Testis (tissue), 3 donors: ENCODE results near the gene ZNF837. TPM values are rescaled to one million over a fixed set of nuclear protein-coding genes. Genes with fewer than 3 reads are reported as not detected.

Experiments used
- DNase-seq: peaks from one replicate; pipeline ENCODE4 v3.0.0-alpha.2; 2019
- H3K27ac ChIP-seq, 2 donors: fragments of 200-600 bp; sonication (generic); one replicate each; pipeline ENCODE4 v1.5.1; 2019
- H3K27me3 ChIP-seq: fragments of 200-600 bp; sonication (generic); one replicate; pipeline ENCODE4 v1.5.1; 2019
- H3K36me3 ChIP-seq: fragments of 200-600 bp; sonication (generic); one replicate; pipeline ENCODE4 v1.5.1; 2017; ENCODE audit warnings: low read depth; ENCODE audit errors: missing control alignments
- H3K4me1 ChIP-seq: fragments of 200-600 bp; sonication (generic); one replicate; pipeline ENCODE4 v1.5.1; 2019
- H3K4me3 ChIP-seq, 2 donors: fragments of 200-600 bp; sonication (generic); one replicate each; pipeline ENCODE4 v1.5.1; 2017 to 2019
- H3K9me3 ChIP-seq: fragments of 200-600 bp; sonication (generic); one replicate; pipeline ENCODE4 v1.5.1; 2017
- POLR2A ChIP-seq: fragments of 450-650 bp; IDR thresholded peaks from one replicate; pipeline ENCODE4 v1.6.1; 2017; ENCODE audit warnings: antibody characterized with exemption, mild to moderate bottlenecking, moderate library complexity
- whole genome bisulfite sequencing, 2 donors: methylation state at CpG; one replicate each; pipeline ENCODE4 v1.1.5; 2018; 5-methylcytosine and 5-hydroxymethylcytosine counted together
- intact Hi-C: fragments of 100-400 bp; cut with DNase I; formaldehyde crosslinking; loops from one replicate; pipeline ENCODE4 v1.15.1; 2023; ENCODE audit warnings: low total_unique reads
- polyA plus RNA-seq: library from polyadenylated mRNA; stranded (reverse); fragments of 350-450 nt; fragmentation: Illumina TruSeq; extraction: RNeasy Lipid Tissue Mini Kit (QIAGEN cat#74804); gene quantifications from one replicate; pipeline ENCODE4 v1.2.3, GENCODE V29; 2014; ENCODE audit warnings: low read depth, low replicate concordance; ENCODE audit not compliant: insufficient read depth
- total RNA-seq, 2 donors: library from RNA; depleted of rRNA; stranded (reverse); fragments of >200 nt; gene quantifications; one replicate each; pipeline ENCODE4 v1.2.3, GENCODE V29; 2016
- TF ChIP-seq, protein P1 (sequence below), 3 experiments: fragments of 450-650 bp in 2 of 3; fragments of 200-600 bp in 1 of 3; sonication (generic) in 1 of 3; IDR thresholded peaks; one replicate each; pipeline ENCODE4 v1.5.1; 2016 to 2019; ENCODE audit warnings: antibody characterized with exemption in 3 of 3, mild to moderate bottlenecking in 2 of 3, moderate library complexity in 1 of 3

Gene ZNF837
- total and polyA plus RNA-seq, 3 donors from 2014 or later, result 1.3 to 9.3 (median 6.2) TPM

GRCh38 chr19:58330458-58330857, 50.4 kb downstream of the ZNF837 start:
- no peak overlapping the region for H3K27ac ChIP-seq
- H3K36me3 ChIP-seq, result no peaks in the 10 kb centered on the region
- H3K4me3 ChIP-seq, result no peak overlapping the region
- H3K9me3 ChIP-seq, result no peaks in the 10 kb centered on the region
- peaks cover 15% of the 10 kb centered on the region for H3K4me1 ChIP-seq
- WGBS, 2 donors, result 78 to 87% methylated on average over 4 of the region's 4 CpGs
- TF ChIP-seq POLR2A, result no peak
- TF ChIP-seq, protein P1, sequence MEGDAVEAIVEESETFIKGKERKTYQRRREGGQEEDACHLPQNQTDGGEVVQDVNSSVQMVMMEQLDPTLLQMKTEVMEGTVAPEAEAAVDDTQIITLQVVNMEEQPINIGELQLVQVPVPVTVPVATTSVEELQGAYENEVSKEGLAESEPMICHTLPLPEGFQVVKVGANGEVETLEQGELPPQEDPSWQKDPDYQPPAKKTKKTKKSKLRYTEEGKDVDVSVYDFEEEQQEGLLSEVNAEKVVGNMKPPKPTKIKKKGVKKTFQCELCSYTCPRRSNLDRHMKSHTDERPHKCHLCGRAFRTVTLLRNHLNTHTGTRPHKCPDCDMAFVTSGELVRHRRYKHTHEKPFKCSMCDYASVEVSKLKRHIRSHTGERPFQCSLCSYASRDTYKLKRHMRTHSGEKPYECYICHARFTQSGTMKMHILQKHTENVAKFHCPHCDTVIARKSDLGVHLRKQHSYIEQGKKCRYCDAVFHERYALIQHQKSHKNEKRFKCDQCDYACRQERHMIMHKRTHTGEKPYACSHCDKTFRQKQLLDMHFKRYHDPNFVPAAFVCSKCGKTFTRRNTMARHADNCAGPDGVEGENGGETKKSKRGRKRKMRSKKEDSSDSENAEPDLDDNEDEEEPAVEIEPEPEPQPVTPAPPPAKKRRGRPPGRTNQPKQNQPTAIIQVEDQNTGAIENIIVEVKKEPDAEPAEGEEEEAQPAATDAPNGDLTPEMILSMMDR (IDR thresholded peaks at IDR 0.05), result no peak
- intact Hi-C loops, result no loop called here
- no peak for DNase-seq
- H3K27me3 ChIP-seq, result no peaks in the 10 kb centered on the region

DNA sequence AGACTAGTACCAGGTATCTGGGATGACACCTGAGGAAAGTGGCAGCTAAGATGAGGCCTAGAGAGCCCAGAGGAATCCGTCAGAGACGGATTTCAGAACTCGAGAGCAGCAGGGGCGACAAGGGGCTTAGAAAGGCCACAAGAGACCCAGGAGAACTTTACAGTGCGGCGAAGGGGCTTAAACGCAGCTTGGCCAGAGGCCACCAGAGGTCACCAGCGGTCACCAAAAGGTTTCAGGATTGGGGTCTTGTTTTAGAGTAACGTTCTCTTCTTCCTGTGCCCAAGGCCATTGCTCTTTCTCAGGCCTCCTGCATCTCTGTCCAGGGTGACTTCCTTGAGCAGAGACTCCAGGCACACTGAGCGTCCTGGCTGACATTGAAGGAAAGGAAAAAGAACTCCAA, 51.8 kb downstream of the ZNF837 start:
- intact Hi-C loops, result no loop called here
- no peak overlapping the region for H3K27ac ChIP-seq
- DNase-seq, result no peak
- no peak overlapping the region for H3K4me3 ChIP-seq
- H3K4me1 ChIP-seq, result peaks cover 15% of the 10 kb centered on the region
- H3K9me3 ChIP-seq, result no peaks in the 10 kb centered on the region
- 65 to 72% methylated on average over 10 of the region's 10 CpGs for WGBS, 2 donors
- H3K27me3 ChIP-seq, result no peaks in the 10 kb centered on the region
- TF ChIP-seq POLR2A, result no peak
- TF ChIP-seq, protein P1 (IDR thresholded peaks at IDR 0.05), result no peak
- H3K36me3 ChIP-seq, result no peaks in the 10 kb centered on the region

DNA sequence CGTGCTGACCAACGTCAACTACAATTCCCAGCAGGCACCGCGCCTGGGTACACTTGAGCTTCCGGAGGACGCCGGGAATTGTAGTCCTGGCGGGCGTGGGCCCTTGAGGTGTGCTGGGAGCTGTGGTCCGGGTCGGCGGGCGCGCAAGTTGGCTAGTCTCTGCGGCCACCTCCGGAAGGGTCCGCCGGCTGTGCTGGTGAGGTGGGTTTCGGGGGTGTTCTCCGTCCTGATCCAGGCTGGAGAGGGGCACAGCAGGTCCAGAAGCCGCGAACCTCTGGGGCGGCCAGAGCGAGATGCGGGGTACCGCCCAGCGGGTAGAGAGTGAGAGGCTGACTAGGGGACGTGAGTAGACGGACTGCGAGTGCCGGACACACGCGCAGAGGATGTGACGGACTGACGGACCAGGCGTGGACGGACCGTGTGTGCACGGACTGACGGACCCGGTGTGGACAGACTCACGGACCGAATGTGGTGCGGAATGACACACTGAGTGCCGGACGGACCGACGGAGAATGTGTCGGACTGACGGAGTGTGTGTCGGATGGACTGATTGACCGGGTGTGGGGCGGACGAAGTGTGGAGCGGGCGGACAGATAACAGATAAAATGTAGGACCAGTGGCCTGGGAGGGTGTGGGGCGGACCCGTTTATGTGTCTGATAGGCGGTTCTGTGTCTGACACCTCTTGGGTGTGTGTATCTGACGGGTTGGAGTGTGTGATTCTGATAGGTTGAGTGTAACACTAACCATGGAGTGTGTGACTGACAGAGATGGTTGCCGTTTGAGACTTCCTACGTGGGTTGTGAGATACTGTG, 53.7 kb downstream of the ZNF837 start, which contains the start of gene ZSCAN22:
TSS of gene ZSCAN22 (plus strand) at position 81 of the 813 bp plus-strand sequence. CDS start 7,809 bp downstream, outside the sequence.
- TF ChIP-seq POLR2A, result no peak
- TF ChIP-seq, protein P1 (IDR thresholded peaks at IDR 0.05), result peak in 1 of 3 experiments; percentile 25
- intact Hi-C loops, result no loop called here
- peaks cover 15% of the 10 kb centered on the region for H3K4me1 ChIP-seq
- no peaks in the 10 kb centered on the region for H3K27me3 ChIP-seq
- H3K27ac ChIP-seq, result peak within 1 kb of the TSS; percentile 61 to 92
- H3K9me3 ChIP-seq, result no peaks in the 10 kb centered on the region
- H3K4me3 ChIP-seq, result peak within 1 kb of the TSS; percentile 77 to 80
- H3K36me3 ChIP-seq, result no peaks in the 10 kb centered on the region
- 0% methylated on average over 47 to 62 of the region's 62 CpGs for WGBS, 2 donors
- peak; percentile 100 for DNase-seq

DNA sequence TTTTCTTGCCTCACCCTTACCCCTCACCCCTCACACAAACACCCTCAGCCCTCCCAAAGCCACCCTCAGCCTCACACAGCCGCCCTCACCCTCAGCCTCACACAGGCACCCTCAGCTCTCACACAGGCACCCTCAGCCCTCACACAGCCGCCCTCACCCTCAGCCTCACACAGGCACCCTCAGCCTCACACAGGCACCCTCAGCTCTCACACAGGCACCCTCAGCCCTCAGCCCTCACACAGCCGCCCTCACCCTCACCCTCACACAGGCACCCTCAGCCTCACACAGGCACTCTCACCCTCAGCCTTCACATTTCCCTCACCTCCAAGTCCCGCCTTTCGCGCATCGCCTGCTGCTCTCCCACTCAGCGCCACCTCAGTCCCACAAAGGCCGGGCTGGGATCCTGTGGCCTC, 54.3 kb downstream of the ZNF837 start:
- 0 to 5% methylated on average over 9 of the region's 9 CpGs for WGBS, 2 donors
- H3K4me1 ChIP-seq, result peaks cover 15% of the 10 kb centered on the region
- no peak for TF ChIP-seq POLR2A
- TF ChIP-seq, protein P1 (IDR thresholded peaks at IDR 0.05), result no peak
- intact Hi-C loops, result no loop called here
- no peaks in the 10 kb centered on the region for H3K27me3 ChIP-seq
- H3K9me3 ChIP-seq, result no peaks in the 10 kb centered on the region
- no peaks in the 10 kb centered on the region for H3K36me3 ChIP-seq
- H3K4me3 ChIP-seq, result peak overlapping the region; percentile 77 to 80
- no peak for DNase-seq
- peak overlapping the region; percentile 61 to 92 for H3K27ac ChIP-seq
